Endometrial microvascular endothelial cells (primary cell): Measurements from ENCODE around the gene EFHD2. TPM values are rescaled to one million over a fixed set of nuclear protein-coding genes. Genes with fewer than 3 reads are reported as not detected.

Experiments
- total RNA-seq: library from RNA; depleted of rRNA; stranded (reverse); fragments of >200 nt; gene quantifications from one replicate; pipeline ENCODE4 v1.2.3, GENCODE V29; 2015; ENCODE audit errors: inconsistent ontology term

The EFHD2 gene
- total RNA-seq, 1 donor from 2014 or later = 162 TPM

Other genes with a start within 250 kb of the EFHD2 start
- gene FHAD1, start 162.7 kb upstream of the EFHD2 start, total RNA-seq = 1.2 TPM
- gene CTRC, start 28.6 kb downstream of the EFHD2 start, total RNA-seq = not detected
- gene CELA2A, start 46.8 kb downstream of the EFHD2 start, total RNA-seq = not detected
- gene CELA2B, start 66.2 kb downstream of the EFHD2 start, total RNA-seq = not detected
- gene CASP9, start 114.3 kb downstream of the EFHD2 start, total RNA-seq = 14.8 TPM
- gene DNAJC16, start 117.0 kb downstream of the EFHD2 start, total RNA-seq = 26.4 TPM
- gene AGMAT, start 175.2 kb downstream of the EFHD2 start, total RNA-seq = 2.6 TPM
- 5.8 TPM for gene DDI2, start 207.6 kb downstream of the EFHD2 start, total RNA-seq